Epidermal melanocyte (primary cell): Measurements from ENCODE around the gene RBL2.
"Not testable (repeated sequence)": the region's sequence is repeated elsewhere in the genome, so short reads cannot be mapped to it uniquely, and the experiment has no call there.

ENCODE experiments used
- DNase-seq: peaks from one replicate; pipeline ENCODE4 v3.0.0; 2011; ENCODE audit warnings: low spot score; ENCODE audit not compliant: insufficient read length

The RBL2 gene

DNA sequence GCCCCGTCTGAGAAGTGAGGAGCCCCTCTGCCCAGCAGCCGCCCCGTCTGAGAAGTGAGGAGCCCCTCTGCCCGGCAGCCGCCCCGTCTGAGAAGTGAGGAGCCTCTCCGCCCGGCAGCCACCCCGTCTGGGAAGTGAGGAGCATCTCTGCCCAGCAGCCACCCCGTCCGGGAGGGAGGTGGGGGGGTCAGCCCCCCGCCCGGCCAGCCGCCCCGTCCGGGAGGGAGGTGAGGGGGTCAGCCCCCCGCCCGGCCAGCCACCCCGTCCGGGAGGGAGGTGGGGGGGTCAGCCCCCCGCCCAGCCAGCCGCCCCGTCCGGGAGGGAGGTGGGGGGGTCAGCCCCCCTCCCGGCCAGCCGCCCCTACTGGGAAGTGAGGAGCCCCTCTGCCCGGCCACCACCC, 105.1 kb downstream of the RBL2 start:
- DNase-seq, result not testable (repeated sequence)

DNA sequence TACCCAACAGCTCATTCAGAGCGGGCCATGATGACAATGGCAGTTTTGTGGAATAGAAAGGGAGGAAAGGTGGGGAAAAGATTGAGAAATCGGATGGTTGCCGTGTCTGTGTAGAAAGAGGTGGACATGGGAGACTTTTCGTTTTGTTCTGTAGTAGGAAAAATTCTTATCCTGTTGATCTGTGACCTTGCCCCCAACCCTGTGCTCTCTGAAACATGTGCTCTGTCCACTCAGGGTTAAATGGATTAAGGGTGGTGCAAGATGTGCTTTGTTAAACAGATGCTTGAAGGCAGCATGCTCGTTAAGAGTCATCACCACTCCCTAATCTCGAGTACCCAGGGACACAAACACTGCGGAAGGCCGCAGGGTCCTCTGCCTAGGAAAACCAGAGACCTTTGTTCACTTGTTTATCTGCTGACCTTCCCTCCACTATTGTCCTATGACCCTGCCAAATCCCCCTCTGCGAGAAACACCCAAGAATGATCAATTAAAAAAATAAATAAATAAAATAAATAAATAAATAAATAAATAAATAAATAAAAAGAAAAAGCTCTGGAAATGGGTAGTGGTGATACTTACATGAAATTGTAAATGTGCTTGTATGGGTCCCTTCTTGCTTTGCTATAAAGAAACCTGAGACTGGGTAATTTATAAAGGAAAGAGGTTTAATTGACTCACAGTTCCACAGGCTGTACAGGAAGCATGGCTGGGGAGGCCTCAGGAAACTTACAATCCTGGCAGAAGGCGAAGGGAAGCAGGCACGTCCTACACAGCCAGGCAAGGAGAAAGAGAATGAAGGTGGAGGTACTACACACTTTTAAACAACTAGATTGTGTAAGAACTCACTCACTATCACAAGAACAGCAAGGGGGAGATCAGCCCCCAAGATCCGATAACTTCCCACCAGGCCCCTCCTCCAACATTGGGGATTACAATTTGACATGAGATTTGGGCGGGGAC, 105.8 kb downstream of the RBL2 start:
- DNase-seq, result not testable (repeated sequence)
